Fibroblast of villous mesenchyme (primary cell): Measurements from ENCODE around the gene ABL1. TPM values are rescaled to one million over a fixed set of nuclear protein-coding genes. Genes with fewer than 3 reads are reported as not detected.

ENCODE experiments used
- DNase-seq: peaks from one replicate; pipeline ENCODE4 v3.0.0-alpha.2; 2010; ENCODE audit warnings: low read depth
- H3K4me3 ChIP-seq: 2 replicates; pipeline ENCODE4 v1.5.1; 2011; ENCODE audit warnings: low read depth, mild to moderate bottlenecking, low read length
- CTCF ChIP-seq: IDR thresholded peaks from 2 replicates; pipeline ENCODE4 v1.5.1; 2012; ENCODE audit warnings: low read depth, mild to moderate bottlenecking, low read length; ENCODE audit not compliant: insufficient read depth
- total RNA-seq: library from RNA; depleted of rRNA; stranded (reverse); fragments of >200 nt; gene quantifications from 2 replicates; pipeline ENCODE4 v1.2.3, GENCODE V29; 2012

Gene ABL1
- total RNA-seq, 1 donor: 57.4 TPM

GRCh38 chr9:130869250-130869649, 34.2 kb downstream of the ABL1 start:
- H3K4me3 ChIP-seq: no peak overlapping the region
- no peak for TF ChIP-seq CTCF
- DNase-seq: peak; percentile 42

- DNase-seq: no peak
- TF ChIP-seq CTCF: no peak
- H3K4me3 ChIP-seq: no peak overlapping the region
Measured at GRCh38 chr9:130870491-130871381, 35.7 kb downstream of the ABL1 start.

- TF ChIP-seq CTCF: no peak
- H3K4me3 ChIP-seq: no peak overlapping the region
- no peak for DNase-seq
Measured at GRCh38 chr9:130871395-130872062, 36.5 kb downstream of the ABL1 start.

- DNase-seq: no peak
- no peak overlapping the region for H3K4me3 ChIP-seq
- TF ChIP-seq CTCF: no peak
Measured at GRCh38 chr9:130872093-130872492, 37.0 kb downstream of the ABL1 start.

- DNase-seq: no peak
- H3K4me3 ChIP-seq: no peak overlapping the region
- no peak for TF ChIP-seq CTCF
Measured at GRCh38 chr9:130872508-130872907, 37.5 kb downstream of the ABL1 start.

GRCh38 chr9:130872912-130873503, 38.0 kb downstream of the ABL1 start:
- no peak overlapping the region for H3K4me3 ChIP-seq
- TF ChIP-seq CTCF: no peak
- DNase-seq: no peak
